GM12878 (cell line): Measurements from ENCODE around the gene TMEM63B. TPM values are rescaled to one million over a fixed set of nuclear protein-coding genes. Genes with fewer than 3 reads are reported as not detected.

Experiments
- BCLAF1 ChIP-seq: fragments of 450-650 bp; IDR thresholded peaks from 2 replicates; pipeline ENCODE4 v1.6.1; 2017; ENCODE audit warnings: antibody characterized with exemption, mild to moderate bottlenecking, moderate library complexity
- BRCA1 ChIP-seq: IDR thresholded peaks from 2 replicates; pipeline ENCODE4 v1.6.1; 2011; ENCODE audit warnings: low read depth, low read length, improper control_type of control experiment
- CEBPB ChIP-seq, 2 experiments: fragments of 150-350 bp in 1 of 2; IDR thresholded peaks; 2 replicates each; pipeline ENCODE4 v1.6.1; 2012 to 2014; ENCODE audit warnings: low read depth in 2 of 2, low read length in 2 of 2, borderline replicate concordance in 1 of 2, inconsistent platforms in 1 of 2
- DPF2 ChIP-seq: fragments of 450-650 bp; IDR thresholded peaks from 2 replicates; pipeline ENCODE4 v1.6.1; 2017; ENCODE audit warnings: mild to moderate bottlenecking
- EGR1 ChIP-seq, 2 experiments: IDR thresholded peaks; 1 replicate in 1 of 2; 2 replicates in 1 of 2; pipeline ENCODE4 v1.6.1; 2011 to 2012; ENCODE audit warnings: low read depth in 2 of 2, low read length in 2 of 2, borderline replicate concordance in 1 of 2, mild to moderate bottlenecking in 1 of 2, moderate library complexity in 1 of 2
- IKZF1 ChIP-seq: fragments of 450-650 bp; conservative IDR thresholded peaks from 2 replicates; pipeline ENCODE4 v1.6.1; 2017; ENCODE audit warnings: antibody characterized with exemption, mild to moderate bottlenecking
- NFYB ChIP-seq: IDR thresholded peaks from 2 replicates; pipeline ENCODE4 v1.6.1; 2011; ENCODE audit warnings: low read depth, mild to moderate bottlenecking, low read length, improper control_type of control experiment, moderate library complexity; ENCODE audit not compliant: insufficient read depth
- PAX5 ChIP-seq: IDR thresholded peaks from 2 replicates; pipeline ENCODE4 v1.6.1; 2011; ENCODE audit warnings: low read depth, low read length, borderline replicate concordance
- PAX8 ChIP-seq: fragments of 450-650 bp; IDR thresholded peaks from 2 replicates; pipeline ENCODE4 v1.6.1; 2017; ENCODE audit warnings: mild to moderate bottlenecking, moderate library complexity
- PML ChIP-seq: IDR thresholded peaks from 2 replicates; pipeline ENCODE4 v1.6.1; 2012; ENCODE audit warnings: low read length, inconsistent platforms
- POLR2AphosphoS2 ChIP-seq: IDR thresholded peaks from 2 replicates; pipeline ENCODE4 v1.6.1; 2011; ENCODE audit warnings: low read depth, mild to moderate bottlenecking, low read length, improper control_type of control experiment, moderate library complexity
- POLR2AphosphoS5 ChIP-seq: IDR thresholded peaks from 2 replicates; pipeline ENCODE4 v1.6.1; 2011; ENCODE audit warnings: mild to moderate bottlenecking, low read length, inconsistent platforms
- RCOR1 ChIP-seq: conservative IDR thresholded peaks from 2 replicates; pipeline ENCODE4 v1.6.1; 2012; ENCODE audit warnings: low read depth, low read length, improper control_type of control experiment
- SREBF1 ChIP-seq: IDR thresholded peaks from 2 replicates; pipeline ENCODE4 v1.6.1; 2012; ENCODE audit warnings: mild to moderate bottlenecking, low read length
- STAT3 ChIP-seq: IDR thresholded peaks from 2 replicates; pipeline ENCODE4 v1.6.1; 2011; ENCODE audit warnings: low read depth, low read length, improper control_type of control experiment
- TAF1 ChIP-seq: IDR thresholded peaks from 2 replicates; pipeline ENCODE4 v1.6.1; 2011; ENCODE audit warnings: mild to moderate bottlenecking, low read depth, low read length, borderline replicate concordance
- ZBED1 ChIP-seq: IDR thresholded peaks from 2 replicates; pipeline ENCODE4 v1.6.1; 2016; ENCODE audit warnings: borderline replicate concordance
- ZNF24 ChIP-seq: fragments of 450-650 bp; IDR thresholded peaks from 2 replicates; pipeline ENCODE4 v1.6.1; 2017; ENCODE audit warnings: antibody characterized with exemption, mild to moderate bottlenecking
- ZNF274 ChIP-seq: IDR thresholded peaks from one replicate; pipeline ENCODE4 v1.8.0; 2011; ENCODE audit not compliant: insufficient read length, insufficient read depth
- ZNF592 ChIP-seq: fragments of 450-650 bp; IDR thresholded peaks from 2 replicates; pipeline ENCODE4 v1.6.1; 2017; ENCODE audit warnings: mild to moderate bottlenecking, moderate library complexity
- ZNF622 ChIP-seq: fragments of 450-650 bp; IDR thresholded peaks from 2 replicates; pipeline ENCODE4 v1.6.1; 2017; ENCODE audit warnings: mild to moderate bottlenecking, inconsistent platforms
- polyA plus RNA-seq, 11 experiments: library from polyadenylated mRNA; depleted of rRNA in 4 of 11; unstranded in 6 of 11; stranded (reverse) in 5 of 11; fragments of >200 nt; fragmentation: Nextera tagmentation in 4 of 11; fragmentation: Illumina TruSeq in 1 of 11; extraction: Ambion mirVana in 4 of 11; extraction: Trizol in 1 of 11; gene quantifications; 1 replicate in 1 of 11; 2 replicates in 10 of 11; pipeline versions ENCODE4 v1.2.1 to v1.2.3, GENCODE V29; 2011 to 2016; ENCODE audit warnings: inconsistent platforms in 2 of 11, missing spikeins in 2 of 11, low read depth in 1 of 11
- total RNA-seq, 4 experiments: library from RNA; depleted of rRNA in 3 of 4; stranded (reverse); fragments of >200 nt in 3 of 4; fragmentation: Illumina TruSeq in 1 of 4; extraction: Trizol in 1 of 4; gene quantifications; 2 replicates each; pipeline versions ENCODE4 v1.2.1 to v1.2.3, GENCODE V29; 2013 to 2021

Gene TMEM63B
- total and polyA plus RNA-seq, 10 of the 15 experiments (the other 5 are each of a cell fraction or from before 2014, with no cell fraction given) = 0.09 to 15.0 (median 7.1) TPM; not detected in 1

GRCh38 chr6:44126320-44127149 is 819 bp upstream of the TMEM63B start (continued):
- TF ChIP-seq POLR2AphosphoS2 (no peak; the same call in 1 of the 2 replicates), NFYB (no peak), PAX8 (no peak), EGR1 (IDR thresholded peaks at IDR 0.05; ENCODE audit: borderline replicate concordance in 1 of 2, low read depth in 2 of 2, low read length in 2 of 2) (no peak), ZNF24 (no peak), TAF1 (peak; percentile 48; the same call in 1 of the 2 replicates), SREBF1 (no peak), BCLAF1 (no peak), STAT3 (no peak), BRCA1 (no peak), DPF2 (no peak), PAX5 (0 out of 2 replicates have a peak, but pooled peaks have one; percentile 15), POLR2AphosphoS5 (peak; percentile 88), CEBPB (IDR thresholded peaks at IDR 0.05; ENCODE audit: borderline replicate concordance in 1 of 2, low read depth in 2 of 2, low read length in 2 of 2) (no peak), ZNF622 (no peak), ZBED1 (no peak), ZNF274 (no peak), RCOR1 (no peak), ZNF592 (no peak), PML (peak; percentile 71; the same call in 1 of the 2 replicates), IKZF1 (peak; percentile 84)
